ENCODE results near the gene MMP23B.
"Not testable (repeated sequence)": the region's sequence is repeated elsewhere in the genome, so short reads cannot be mapped to it uniquely, and the experiment has no call there.

Gene MMP23B

GRCh38 chr1:1666526-1666925 is 34.6 kb downstream of the MMP23B start:
- no peak for DNase-seq (ENCODE audit: low spot score)

- no peak for DNase-seq (ENCODE audit: low spot score)
Measured at GRCh38 chr1:1669468-1670440, 37.8 kb downstream of the MMP23B start.

GRCh38 chr1:1670866-1671265 is 38.9 kb downstream of the MMP23B start:
- DNase-seq (ENCODE audit: low spot score), result no peak

GRCh38 chr1:1671365-1672119 is 39.6 kb downstream of the MMP23B start:
- no peak for DNase-seq (ENCODE audit: low spot score)

GRCh38 chr1:1672181-1672965 is 40.4 kb downstream of the MMP23B start:
- DNase-seq (ENCODE audit: low spot score), result no peak

- not testable (repeated sequence) for DNase-seq (ENCODE audit: low spot score)
Measured at GRCh38 chr1:1674806-1675205, 42.8 kb downstream of the MMP23B start.

GRCh38 chr1:1675218-1675617 is 43.2 kb downstream of the MMP23B start:
- not testable (repeated sequence) for DNase-seq (ENCODE audit: low spot score)

GRCh38 chr1:1676087-1676486 is 44.1 kb downstream of the MMP23B start:
- not testable (repeated sequence) for DNase-seq (ENCODE audit: low spot score)

GRCh38 chr1:1677718-1678580 is 46.0 kb downstream of the MMP23B start:
- DNase-seq (ENCODE audit: low spot score), result no peak

GRCh38 chr1:1678581-1679380 is 46.8 kb downstream of the MMP23B start:
- DNase-seq (ENCODE audit: low spot score), result peak; percentile 29

GRCh38 chr1:1680031-1680911 is 48.3 kb downstream of the MMP23B start:
- no peak for DNase-seq (ENCODE audit: low spot score)

GRCh38 chr1:1680912-1681273 is 48.9 kb downstream of the MMP23B start:
- no peak for DNase-seq (ENCODE audit: low spot score)

- no peak for DNase-seq (ENCODE audit: low spot score)
Measured at GRCh38 chr1:1683104-1683905, 51.3 kb downstream of the MMP23B start.
